Breast epithelium (tissue), 3 donors: ENCODE results near the gene PPP4R4.

Source experiments
- CTCF ChIP-seq, 3 donors: fragments of 450-650 bp; IDR thresholded peaks; one replicate each; pipeline ENCODE4 v1.5.1; 2016 to 2017; ENCODE audit warnings: antibody characterized with exemption in 3 of 3, mild to moderate bottlenecking in 3 of 3, moderate library complexity in 3 of 3
- POLR2A ChIP-seq: fragments of 450-650 bp; IDR thresholded peaks from one replicate; pipeline ENCODE4 v1.6.1; 2016; ENCODE audit warnings: antibody characterized with exemption, mild to moderate bottlenecking, moderate library complexity
- POLR2AphosphoS5 ChIP-seq, 3 donors: sonication (generic); formaldehyde crosslinking; IDR thresholded peaks; one replicate each; pipeline ENCODE4 v1.6.1; 2017; ENCODE audit warnings: antibody characterized with exemption in 3 of 3

- no peak for TF ChIP-seq CTCF (IDR thresholded peaks at IDR 0.05)
- TF ChIP-seq POLR2A, result no peak
- TF ChIP-seq POLR2AphosphoS5 (IDR thresholded peaks at IDR 0.05), result no peak
These were observed 47.8 kb upstream of the PPP4R4 start for GRCh38 chr14:94126419-94126677.
